HG03460 (cell line): Measurements from ENCODE around the gene ARFGEF2.
"Not testable (repeated sequence)": the region's sequence is repeated elsewhere in the genome, so short reads cannot be mapped to it uniquely, and the experiment has no call there.

Experiments used
- ATAC-seq: cut with Tn5 transposase; IDR thresholded peaks from one replicate; pipeline ENCODE4 v1.9.1; 2021; ENCODE audit not compliant: unreplicated experiment

The ARFGEF2 gene

GRCh38 chr20:48926821-48927220 is 5.3 kb downstream of the ARFGEF2 start:
- ATAC-seq: no peak

GRCh38 chr20:48928832-48929725 is 7.6 kb downstream of the ARFGEF2 start:
- no peak for ATAC-seq

- no peak for ATAC-seq
These were observed 8.5 kb downstream of the ARFGEF2 start for GRCh38 chr20:48930035-48930434.

GRCh38 chr20:48930878-48931277 is 9.4 kb downstream of the ARFGEF2 start:
- no peak for ATAC-seq

GRCh38 chr20:48931527-48932374 is 10.2 kb downstream of the ARFGEF2 start:
- no peak for ATAC-seq

GRCh38 chr20:48932375-48932941 is 10.9 kb downstream of the ARFGEF2 start:
- ATAC-seq: no peak

GRCh38 chr20:48933017-48933766 is 11.7 kb downstream of the ARFGEF2 start:
- no peak for ATAC-seq

GRCh38 chr20:48934273-48934877 is 12.9 kb downstream of the ARFGEF2 start:
- not testable (repeated sequence) for ATAC-seq

GRCh38 chr20:48934966-48935365 is 13.5 kb downstream of the ARFGEF2 start:
- ATAC-seq: not testable (repeated sequence)

- not testable (repeated sequence) for ATAC-seq
These were observed 14.7 kb downstream of the ARFGEF2 start for GRCh38 chr20:48936178-48936577.

GRCh38 chr20:48937674-48938073 is 16.2 kb downstream of the ARFGEF2 start:
- no peak for ATAC-seq

GRCh38 chr20:48938670-48939069 is 17.2 kb downstream of the ARFGEF2 start:
- ATAC-seq: no peak

GRCh38 chr20:48940170-48940569 is 18.7 kb downstream of the ARFGEF2 start:
- ATAC-seq: no peak

- ATAC-seq: no peak
These were observed 20.0 kb downstream of the ARFGEF2 start for GRCh38 chr20:48941467-48941866.

- ATAC-seq: no peak
These were observed 21.2 kb downstream of the ARFGEF2 start for GRCh38 chr20:48942730-48943129.

- no peak for ATAC-seq
These were observed 23.3 kb downstream of the ARFGEF2 start for GRCh38 chr20:48944663-48945297.

GRCh38 chr20:48945840-48946514 is 24.5 kb downstream of the ARFGEF2 start:
- no peak for ATAC-seq

GRCh38 chr20:48948612-48949011 is 27.1 kb downstream of the ARFGEF2 start:
- no peak for ATAC-seq
